Tibial nerve (tissue), 4 donors: ENCODE measurements around the gene TK1. TPM values are rescaled to one million over a fixed set of nuclear protein-coding genes. Genes with fewer than 3 reads are reported as not detected.
A peak's percentile ranks its signal among the peaks of the same experiment; 100 is the strongest.

Experiments used
- DNase-seq, 2 donors: peaks; one replicate each; pipeline ENCODE4 v3.0.0-alpha.2; 2019; ENCODE audit warnings: low spot score in 2 of 2
- H3K27ac ChIP-seq, 4 donors: fragments of 200-600 bp; sonication (generic) in 3 of 4; one replicate each; pipeline ENCODE4 v1.5.1; 2017 to 2019; ENCODE audit warnings: mild to moderate bottlenecking in 1 of 4
- H3K27me3 ChIP-seq, 2 donors: fragments of 200-600 bp; sonication (generic) in 1 of 2; one replicate each; pipeline versions ENCODE4 v1.5.1 to v1.6.0; 2017 to 2019
- H3K36me3 ChIP-seq, 3 donors: fragments of 200-600 bp; sonication (generic); one replicate each; pipeline ENCODE4 v1.5.1; 2018 to 2019
- H3K4me1 ChIP-seq, 4 donors: fragments of 200-600 bp; sonication (generic) in 3 of 4; one replicate each; pipeline ENCODE4 v1.5.1; 2017 to 2019
- H3K4me3 ChIP-seq, 4 donors: fragments of 200-600 bp; sonication (generic) in 3 of 4; one replicate each; pipeline ENCODE4 v1.5.1; 2017 to 2019; ENCODE audit warnings: mild to moderate bottlenecking in 1 of 4, moderate library complexity in 1 of 4
- H3K9me3 ChIP-seq, 4 donors: fragments of 200-600 bp; sonication (generic) in 3 of 4; one replicate each; pipeline ENCODE4 v1.5.1; 2017 to 2019
- EP300 ChIP-seq, 2 donors: sonication (generic); formaldehyde crosslinking; IDR thresholded peaks; one replicate each; pipeline ENCODE4 v1.6.1; 2017; ENCODE audit warnings: antibody characterized with exemption in 2 of 2, mild to moderate bottlenecking in 1 of 2
- POLR2A ChIP-seq, 2 donors: fragments of 450-650 bp; IDR thresholded peaks; one replicate each; pipeline ENCODE4 v1.6.1; 2017; ENCODE audit warnings: antibody characterized with exemption in 2 of 2, mild to moderate bottlenecking in 2 of 2, moderate library complexity in 2 of 2
- WGBS, 2 donors: methylation state at CpG; one replicate each; pipeline ENCODE4 v1.1.5; 2018; 5-methylcytosine and 5-hydroxymethylcytosine counted together
- total RNA-seq, 4 donors: library from RNA; depleted of rRNA; stranded (reverse); fragments of >200 nt; gene quantifications; one replicate each; pipeline ENCODE4 v1.1.0, GENCODE V29; 2016
- TF ChIP-seq, protein P1 (sequence below), 5 experiments: fragments of 200-600 bp in 3 of 5; fragments of 450-650 bp in 2 of 5; sonication (generic) in 3 of 5; IDR thresholded peaks; one replicate each; pipeline ENCODE4 v1.5.1; 2016 to 2019; ENCODE audit warnings: antibody characterized with exemption in 5 of 5, mild to moderate bottlenecking in 3 of 5, moderate library complexity in 2 of 5

Gene TK1
- total RNA-seq, 4 donors from 2014 or later: 1.0 to 6.6 (median 1.6) TPM

DNA sequence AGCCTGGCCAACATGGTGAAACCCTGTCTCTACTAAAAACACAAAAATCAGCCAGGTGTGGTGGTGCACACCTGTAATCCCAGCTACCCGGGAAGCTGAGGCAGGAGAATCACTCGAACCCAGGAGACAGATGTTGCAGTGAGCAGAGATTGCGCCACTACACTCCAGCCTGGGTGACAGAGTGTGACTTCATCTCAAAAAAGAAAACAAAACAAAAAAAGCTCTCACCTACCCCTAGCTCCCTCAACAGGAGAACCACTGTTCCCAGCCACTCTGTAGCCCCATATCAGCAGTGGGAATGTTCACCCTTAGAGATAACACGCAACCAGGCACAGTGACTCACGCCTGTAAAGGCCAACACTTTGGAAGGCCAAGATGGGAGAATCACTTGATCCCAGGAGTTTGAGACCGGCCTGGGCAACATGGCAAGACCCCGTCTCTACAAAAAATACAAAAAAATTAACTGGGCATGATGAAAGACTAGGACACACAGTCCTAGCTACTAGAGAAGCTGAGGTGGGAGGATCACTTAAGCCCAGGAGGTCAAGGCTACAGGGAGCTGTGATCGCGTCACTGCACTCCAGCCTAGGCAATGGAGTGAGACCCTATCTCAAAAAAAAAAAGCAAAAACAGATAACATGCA is 50.9 kb downstream of the TK1 start:
- whole genome bisulfite sequencing, 2 donors: 91 to 92% methylated on average over 9 of the region's 9 CpGs
- peaks cover 0 to 28% (median 23%) of the 10 kb centered on the region in 4 donors for H3K4me1 ChIP-seq
- H3K36me3 ChIP-seq: no peaks in the 10 kb centered on the region
- H3K4me3 ChIP-seq: no peak overlapping the region
- H3K27ac ChIP-seq: no peak overlapping the region
- TF ChIP-seq POLR2A (IDR thresholded peaks at IDR 0.05) (no peak), EP300 (IDR thresholded peaks at IDR 0.05) (no peak)
- TF ChIP-seq, protein P1, sequence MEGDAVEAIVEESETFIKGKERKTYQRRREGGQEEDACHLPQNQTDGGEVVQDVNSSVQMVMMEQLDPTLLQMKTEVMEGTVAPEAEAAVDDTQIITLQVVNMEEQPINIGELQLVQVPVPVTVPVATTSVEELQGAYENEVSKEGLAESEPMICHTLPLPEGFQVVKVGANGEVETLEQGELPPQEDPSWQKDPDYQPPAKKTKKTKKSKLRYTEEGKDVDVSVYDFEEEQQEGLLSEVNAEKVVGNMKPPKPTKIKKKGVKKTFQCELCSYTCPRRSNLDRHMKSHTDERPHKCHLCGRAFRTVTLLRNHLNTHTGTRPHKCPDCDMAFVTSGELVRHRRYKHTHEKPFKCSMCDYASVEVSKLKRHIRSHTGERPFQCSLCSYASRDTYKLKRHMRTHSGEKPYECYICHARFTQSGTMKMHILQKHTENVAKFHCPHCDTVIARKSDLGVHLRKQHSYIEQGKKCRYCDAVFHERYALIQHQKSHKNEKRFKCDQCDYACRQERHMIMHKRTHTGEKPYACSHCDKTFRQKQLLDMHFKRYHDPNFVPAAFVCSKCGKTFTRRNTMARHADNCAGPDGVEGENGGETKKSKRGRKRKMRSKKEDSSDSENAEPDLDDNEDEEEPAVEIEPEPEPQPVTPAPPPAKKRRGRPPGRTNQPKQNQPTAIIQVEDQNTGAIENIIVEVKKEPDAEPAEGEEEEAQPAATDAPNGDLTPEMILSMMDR (IDR thresholded peaks at IDR 0.05): no peak
- no peaks in the 10 kb centered on the region for H3K27me3 ChIP-seq
- no peak for DNase-seq
- H3K9me3 ChIP-seq: no peaks in the 10 kb centered on the region

DNA sequence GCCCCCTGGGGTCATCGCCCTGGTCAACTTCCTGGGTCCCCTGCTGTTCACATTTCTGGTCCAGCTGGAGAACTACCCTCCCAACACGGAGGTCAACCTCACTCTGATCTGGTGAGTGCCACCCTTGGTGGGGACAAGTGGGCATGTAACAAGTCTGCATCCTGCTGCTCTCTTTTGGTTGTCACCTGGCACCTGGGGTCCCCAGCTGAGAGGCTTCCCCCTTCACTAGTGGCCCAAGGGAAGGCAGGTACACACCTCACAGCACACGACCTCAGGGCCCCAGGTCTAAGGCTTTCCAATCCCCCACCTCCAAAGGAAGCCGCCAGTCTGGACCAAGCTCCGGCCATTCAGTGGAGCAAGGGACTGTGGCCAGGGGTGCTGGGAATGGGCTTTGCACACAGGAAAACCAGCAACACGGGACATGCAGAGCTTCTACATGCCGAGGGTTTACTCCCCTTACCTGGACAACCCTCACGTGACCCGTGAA is 51.9 kb downstream of the TK1 start:
- no peak for DNase-seq
- H3K27ac ChIP-seq: no peak overlapping the region
- H3K9me3 ChIP-seq: no peaks in the 10 kb centered on the region
- 77 to 83% methylated on average over 9 of the region's 9 CpGs for WGBS, 2 donors
- TF ChIP-seq, protein P1 (IDR thresholded peaks at IDR 0.05): no peak
- TF ChIP-seq EP300 (IDR thresholded peaks at IDR 0.05): no peak
- TF ChIP-seq POLR2A (IDR thresholded peaks at IDR 0.05): no peak
- H3K4me1 ChIP-seq: peaks cover 0 to 30% (median 21%) of the 10 kb centered on the region in 4 donors
- no peaks in the 10 kb centered on the region for H3K27me3 ChIP-seq
- H3K36me3 ChIP-seq: no peaks in the 10 kb centered on the region
- H3K4me3 ChIP-seq: no peak overlapping the region

DNA sequence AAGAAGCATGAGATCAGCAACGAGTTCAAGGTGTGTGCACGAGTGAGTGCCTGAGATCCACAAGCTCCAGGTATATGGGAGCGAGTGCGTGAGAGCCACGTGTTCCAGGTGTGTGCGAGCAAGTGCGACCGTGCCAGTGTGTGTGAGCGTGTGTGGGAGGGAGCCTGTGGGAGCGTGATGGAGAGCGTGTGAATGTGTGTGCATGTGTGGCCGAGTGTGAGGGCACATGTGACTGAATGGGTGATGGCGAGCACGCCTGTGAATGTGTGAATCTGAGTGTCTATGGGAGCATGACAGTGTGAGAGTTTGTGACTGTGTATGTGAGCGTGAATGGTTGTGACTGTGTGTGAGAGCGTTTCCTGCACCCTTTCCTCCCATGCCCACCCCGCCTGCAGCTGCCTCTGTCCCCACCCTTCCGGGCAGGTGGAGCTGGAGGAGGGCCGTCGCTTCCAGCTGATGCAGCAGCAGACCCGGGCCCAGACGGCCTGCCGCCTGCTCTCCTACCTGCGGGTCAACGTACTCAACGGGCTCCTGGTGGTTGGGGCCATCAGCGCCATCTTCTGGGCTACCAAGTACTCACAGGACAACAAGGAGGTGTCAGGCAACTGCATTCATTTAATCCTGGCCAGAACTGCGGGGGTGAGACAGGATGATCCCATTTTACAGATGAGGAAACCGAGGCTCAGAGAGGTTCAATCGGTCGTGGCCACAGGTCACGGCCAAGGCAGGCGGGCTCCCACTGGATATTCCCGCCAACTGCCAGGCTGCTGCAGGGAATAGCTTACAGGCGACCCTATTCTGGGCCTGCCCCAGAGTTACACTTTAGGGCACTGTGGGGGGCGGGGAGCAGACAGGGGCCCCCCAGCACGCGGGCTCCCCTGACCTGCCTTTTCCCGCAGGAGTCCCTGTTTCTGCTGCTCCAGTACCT is 52.6 kb downstream of the TK1 start:
- Histone ChIP-seq H3K4me1 (peaks cover 0 to 37% (median 24%) of the 10 kb centered on the region in 4 donors), H3K9me3 (no peaks in the 10 kb centered on the region), H3K27me3 (no peaks in the 10 kb centered on the region), H3K27ac (no peak overlapping the region), H3K4me3 (no peak overlapping the region), H3K36me3 (no peaks in the 10 kb centered on the region)
- peak in 1 of 2 donors; percentile 43 for DNase-seq
- TF ChIP-seq EP300 (IDR thresholded peaks at IDR 0.05): no peak
- TF ChIP-seq, protein P1 (IDR thresholded peaks at IDR 0.05): peak; percentile 24 to 57 (median 39)
- 61 to 68% methylated on average over 34 of the region's 39 CpGs for WGBS, 2 donors

DNA sequence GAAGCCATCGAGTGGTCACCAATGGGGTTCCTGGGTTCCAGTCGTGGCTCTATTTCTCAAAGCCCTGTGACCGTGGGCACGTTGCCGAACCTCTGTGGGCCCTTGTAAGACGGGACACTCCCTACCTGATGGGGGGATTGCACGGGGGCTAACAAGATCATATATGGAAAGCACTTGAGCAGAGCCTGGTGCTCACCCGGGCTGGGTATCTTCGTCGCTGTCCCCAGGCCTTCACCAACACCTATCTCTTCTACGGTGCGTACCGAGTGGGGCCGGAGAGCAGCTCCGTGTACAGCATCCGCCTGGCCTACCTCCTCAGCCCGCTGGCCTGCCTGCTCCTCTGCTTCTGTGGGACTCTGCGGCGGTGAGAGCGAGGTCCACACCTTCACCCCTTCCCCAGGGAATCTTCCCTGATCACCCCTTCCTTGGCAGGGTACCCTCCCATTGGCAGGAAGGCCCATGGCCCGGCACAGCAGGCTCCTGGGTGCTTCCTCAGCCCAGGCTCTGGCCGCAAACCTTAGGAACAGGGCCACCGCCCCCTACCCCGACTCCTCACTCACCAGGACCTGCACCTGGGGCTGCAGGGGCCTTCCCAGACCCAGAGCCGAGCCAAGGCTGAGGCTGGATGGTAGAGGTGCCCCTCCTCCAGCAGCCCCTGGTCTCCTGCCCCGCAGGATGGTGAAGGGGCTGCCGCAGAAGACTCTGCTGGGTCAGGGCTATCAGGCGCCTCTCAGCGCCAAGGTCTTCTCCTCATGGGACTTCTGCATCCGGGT is 53.5 kb downstream of the TK1 start:
- no peaks in the 10 kb centered on the region for H3K27me3 ChIP-seq
- 92% methylated on average over 24 to 25 of the region's 30 CpGs for WGBS, 2 donors
- H3K4me3 ChIP-seq: no peak overlapping the region
- H3K9me3 ChIP-seq: no peaks in the 10 kb centered on the region
- no peaks in the 10 kb centered on the region for H3K36me3 ChIP-seq
- peak overlapping the region in 1 of 4 donors; percentile 78 for H3K27ac ChIP-seq
- TF ChIP-seq POLR2A (IDR thresholded peaks at IDR 0.05) (no peak), EP300 (IDR thresholded peaks at IDR 0.05) (no peak)
- TF ChIP-seq, protein P1 (IDR thresholded peaks at IDR 0.05): no peak
- no peak for DNase-seq
- H3K4me1 ChIP-seq: peaks cover 0 to 46% (median 30%) of the 10 kb centered on the region in 4 donors
